ENCODE measurements around the gene NUDCD3.

Gene NUDCD3

DNA sequence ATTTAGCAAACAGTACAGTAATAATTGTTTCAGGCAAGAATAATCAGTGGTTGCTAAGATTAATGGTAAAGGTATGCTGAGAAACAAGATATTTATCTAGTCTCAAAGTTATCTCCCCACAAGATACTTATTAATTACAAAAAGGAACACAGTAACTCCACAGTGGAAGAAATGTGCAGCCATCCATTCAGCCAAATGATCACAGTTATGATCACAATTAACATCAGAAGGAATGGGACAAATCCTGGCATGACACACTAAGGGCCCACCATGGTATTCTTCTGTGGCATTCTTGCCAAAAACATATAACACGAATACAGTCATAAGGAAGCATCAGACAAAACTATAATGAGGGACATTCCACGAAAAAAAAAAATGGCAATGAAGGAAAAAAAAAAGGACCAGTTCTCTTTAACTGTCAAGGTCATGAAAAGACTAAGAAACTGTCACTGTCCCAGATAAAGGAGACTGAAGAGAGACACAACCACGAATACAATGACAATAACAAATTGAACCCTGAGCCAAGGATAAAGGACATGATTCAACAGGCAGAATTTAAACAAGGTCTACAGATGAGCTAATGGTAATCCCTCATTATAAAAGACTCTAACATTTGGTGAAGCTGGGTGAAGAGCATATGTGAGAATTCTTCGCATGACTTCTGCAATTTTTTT is 20.9 kb downstream of the NUDCD3 start:
- TF ChIP-seq, protein P1, sequence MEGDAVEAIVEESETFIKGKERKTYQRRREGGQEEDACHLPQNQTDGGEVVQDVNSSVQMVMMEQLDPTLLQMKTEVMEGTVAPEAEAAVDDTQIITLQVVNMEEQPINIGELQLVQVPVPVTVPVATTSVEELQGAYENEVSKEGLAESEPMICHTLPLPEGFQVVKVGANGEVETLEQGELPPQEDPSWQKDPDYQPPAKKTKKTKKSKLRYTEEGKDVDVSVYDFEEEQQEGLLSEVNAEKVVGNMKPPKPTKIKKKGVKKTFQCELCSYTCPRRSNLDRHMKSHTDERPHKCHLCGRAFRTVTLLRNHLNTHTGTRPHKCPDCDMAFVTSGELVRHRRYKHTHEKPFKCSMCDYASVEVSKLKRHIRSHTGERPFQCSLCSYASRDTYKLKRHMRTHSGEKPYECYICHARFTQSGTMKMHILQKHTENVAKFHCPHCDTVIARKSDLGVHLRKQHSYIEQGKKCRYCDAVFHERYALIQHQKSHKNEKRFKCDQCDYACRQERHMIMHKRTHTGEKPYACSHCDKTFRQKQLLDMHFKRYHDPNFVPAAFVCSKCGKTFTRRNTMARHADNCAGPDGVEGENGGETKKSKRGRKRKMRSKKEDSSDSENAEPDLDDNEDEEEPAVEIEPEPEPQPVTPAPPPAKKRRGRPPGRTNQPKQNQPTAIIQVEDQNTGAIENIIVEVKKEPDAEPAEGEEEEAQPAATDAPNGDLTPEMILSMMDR (IDR thresholded peaks at IDR 0.05; ENCODE audit: extremely low read depth, missing control alignments), result no peak
- DNase-seq (ENCODE audit: low spot score), result no peak

DNA sequence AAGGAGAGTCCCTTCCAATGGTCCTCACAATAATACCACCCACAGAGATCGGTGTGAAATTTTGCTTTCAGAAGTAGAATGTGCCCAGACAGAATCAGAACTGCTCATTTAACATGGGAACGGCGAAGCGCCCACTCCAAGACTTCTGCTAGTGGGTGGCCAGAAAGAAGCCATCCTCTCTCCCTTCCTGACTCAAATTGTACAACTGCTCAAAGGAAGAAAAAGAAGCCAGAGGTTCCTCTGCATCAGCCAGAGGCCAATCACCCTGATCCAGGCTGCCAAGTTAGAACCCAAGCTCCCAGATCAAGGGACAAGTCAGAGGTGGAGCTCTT is 23.3 kb downstream of the NUDCD3 start:
- DNase-seq (ENCODE audit: low spot score), result no peak
- TF ChIP-seq, protein P1 (IDR thresholded peaks at IDR 0.05; ENCODE audit: extremely low read depth, missing control alignments), result no peak

DNA sequence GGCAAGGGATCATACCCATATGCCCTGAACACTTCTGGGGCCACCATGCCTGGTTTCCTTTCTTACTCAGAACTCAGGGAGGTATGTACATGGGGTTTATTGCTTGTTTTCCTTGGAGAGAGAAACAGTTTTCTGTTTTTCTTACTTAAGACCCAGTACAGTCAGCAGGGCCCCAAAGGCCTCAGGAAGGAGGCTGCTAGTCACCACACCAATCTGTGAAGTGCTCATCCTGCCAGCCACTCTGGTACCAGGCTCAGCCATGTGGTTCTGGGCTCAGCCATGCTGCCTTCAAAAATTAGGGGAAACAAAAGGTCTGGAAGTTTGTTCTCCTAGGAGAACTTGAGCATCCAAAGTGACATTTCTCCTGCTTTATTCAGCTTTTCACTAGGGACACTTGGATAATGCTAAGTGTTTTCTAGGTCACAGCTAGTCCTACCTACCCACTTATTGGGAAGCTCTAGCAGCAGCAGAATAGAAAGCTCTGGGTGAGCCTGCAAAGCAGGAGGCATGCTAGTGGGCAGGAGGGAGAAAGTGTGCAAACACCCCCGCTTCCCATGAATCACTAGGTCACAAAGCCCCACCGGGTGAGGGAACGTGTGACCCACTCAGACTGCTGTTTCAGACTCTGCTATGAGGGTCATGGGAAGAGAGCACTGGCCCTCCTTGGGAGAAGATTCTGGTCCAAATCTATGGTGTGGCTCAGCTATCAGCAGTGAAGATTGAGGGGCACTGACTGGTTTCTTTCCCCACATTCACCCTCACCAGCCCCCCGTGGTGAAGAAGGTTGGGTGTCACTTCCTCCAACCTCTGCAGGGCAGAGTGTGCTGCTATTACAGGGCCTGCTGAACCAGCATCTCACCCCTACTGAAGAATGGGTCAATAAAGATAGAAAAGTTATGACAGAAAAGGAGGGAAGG is 23.9 kb downstream of the NUDCD3 start:
- TF ChIP-seq, protein P1 (IDR thresholded peaks at IDR 0.05; ENCODE audit: extremely low read depth, missing control alignments), result no peak
- DNase-seq (ENCODE audit: low spot score), result no peak

GRCh38 chr7:44465490-44465889 is 25.0 kb downstream of the NUDCD3 start:
- TF ChIP-seq, protein P1 (IDR thresholded peaks at IDR 0.05; ENCODE audit: extremely low read depth, missing control alignments), result no peak
- no peak for DNase-seq (ENCODE audit: low spot score)

DNA sequence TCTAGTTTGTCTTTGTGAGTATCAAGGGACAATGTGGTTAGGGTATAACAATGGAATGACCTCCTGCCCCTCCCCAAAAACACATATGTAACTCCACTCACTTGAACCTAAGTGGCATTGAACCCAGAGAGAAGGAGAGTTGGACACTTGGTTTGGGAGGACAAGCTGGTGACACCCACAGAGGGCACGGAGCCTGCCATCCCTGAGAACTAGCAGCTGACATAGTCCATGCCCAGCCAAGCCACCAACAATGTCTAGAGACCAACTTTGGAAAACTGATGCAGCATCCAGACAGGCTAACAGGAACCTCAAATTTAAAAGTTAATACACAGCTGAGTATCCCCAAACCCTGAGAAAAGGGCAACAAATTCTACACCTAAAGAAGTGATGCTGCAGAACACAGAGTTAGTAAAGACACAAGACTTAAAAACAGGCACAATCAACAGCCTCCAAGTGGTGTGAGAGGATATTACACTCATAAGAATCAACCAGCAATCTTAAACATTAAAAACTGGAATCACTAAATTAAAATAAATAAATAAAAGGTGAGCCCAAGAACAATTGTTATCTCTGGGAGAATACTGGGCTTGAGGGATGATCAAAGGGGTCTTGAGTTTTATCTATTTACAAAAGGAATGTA is 27.2 kb downstream of the NUDCD3 start:
- no peak for DNase-seq (ENCODE audit: low spot score)
- TF ChIP-seq, protein P1 (IDR thresholded peaks at IDR 0.05; ENCODE audit: extremely low read depth, missing control alignments), result no peak

DNA sequence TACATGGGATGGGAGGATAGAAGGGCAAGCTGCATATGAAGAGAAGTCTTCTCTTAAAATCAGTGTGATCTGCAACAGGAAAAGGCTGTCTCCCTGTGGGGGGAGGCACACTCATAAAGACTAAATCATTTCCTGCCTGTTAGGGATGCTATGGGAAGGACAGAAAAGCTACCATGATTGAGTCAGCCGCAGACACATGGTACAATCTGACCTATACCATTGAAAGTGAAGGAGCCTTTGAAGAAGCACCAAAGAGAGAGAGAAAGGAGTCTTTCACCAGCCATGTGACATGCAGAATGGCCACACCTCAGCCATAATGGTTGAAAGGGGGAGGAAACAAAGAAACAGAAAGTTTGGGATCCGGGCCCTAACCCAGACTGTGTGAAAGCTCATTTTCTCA is 29.1 kb downstream of the NUDCD3 start:
- DNase-seq (ENCODE audit: low spot score), result no peak
- TF ChIP-seq, protein P1 (IDR thresholded peaks at IDR 0.05; ENCODE audit: extremely low read depth, missing control alignments), result no peak

DNA sequence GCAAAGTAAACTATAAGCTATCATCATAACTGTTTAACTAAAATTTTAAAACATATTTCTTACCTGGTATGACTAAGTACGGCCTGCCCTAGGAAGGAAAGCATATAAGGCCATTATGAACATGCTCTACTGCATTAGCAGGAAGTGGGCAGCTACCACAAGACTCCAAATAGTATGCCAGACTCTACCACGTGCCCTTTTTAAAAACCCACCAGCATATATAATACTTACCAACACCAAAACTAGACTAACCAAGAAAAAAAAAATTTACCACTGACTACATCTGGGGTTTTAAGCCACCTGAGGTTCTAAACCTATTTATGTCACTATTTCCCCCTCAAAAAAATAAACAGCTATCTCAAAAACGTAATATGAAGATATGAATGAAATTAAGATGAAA is 30.1 kb downstream of the NUDCD3 start:
- TF ChIP-seq, protein P1 (IDR thresholded peaks at IDR 0.05; ENCODE audit: extremely low read depth, missing control alignments), result no peak
- DNase-seq (ENCODE audit: low spot score), result peak; percentile 41

Measured in GM20000 (cell line).